GM12873 (cell line): ENCODE results near the gene INSYN1.
A peak's percentile ranks its signal among the peaks of the same experiment; 100 is the strongest.

Experiments
- CTCF ChIP-seq: IDR thresholded peaks from 2 replicates; pipeline ENCODE4 v1.5.1; 2012; ENCODE audit warnings: low read depth, mild to moderate bottlenecking, moderate library complexity, low read length, control low read depth; ENCODE audit not compliant: insufficient read depth; ENCODE audit errors: missing control alignments

INSYN1 gene

GRCh38 chr15:73781038-73781925 lies 28.1 kb upstream of the INSYN1 start:
- peak; percentile 60 for TF ChIP-seq CTCF

- no peak for TF ChIP-seq CTCF
Observed at GRCh38 chr15:73779974-73780373, 26.8 kb upstream of the INSYN1 start.

GRCh38 chr15:73777741-73778140 lies 24.6 kb upstream of the INSYN1 start:
- TF ChIP-seq CTCF = no peak

GRCh38 chr15:73773428-73773827 lies 20.3 kb upstream of the INSYN1 start:
- TF ChIP-seq CTCF = no peak

DNA sequence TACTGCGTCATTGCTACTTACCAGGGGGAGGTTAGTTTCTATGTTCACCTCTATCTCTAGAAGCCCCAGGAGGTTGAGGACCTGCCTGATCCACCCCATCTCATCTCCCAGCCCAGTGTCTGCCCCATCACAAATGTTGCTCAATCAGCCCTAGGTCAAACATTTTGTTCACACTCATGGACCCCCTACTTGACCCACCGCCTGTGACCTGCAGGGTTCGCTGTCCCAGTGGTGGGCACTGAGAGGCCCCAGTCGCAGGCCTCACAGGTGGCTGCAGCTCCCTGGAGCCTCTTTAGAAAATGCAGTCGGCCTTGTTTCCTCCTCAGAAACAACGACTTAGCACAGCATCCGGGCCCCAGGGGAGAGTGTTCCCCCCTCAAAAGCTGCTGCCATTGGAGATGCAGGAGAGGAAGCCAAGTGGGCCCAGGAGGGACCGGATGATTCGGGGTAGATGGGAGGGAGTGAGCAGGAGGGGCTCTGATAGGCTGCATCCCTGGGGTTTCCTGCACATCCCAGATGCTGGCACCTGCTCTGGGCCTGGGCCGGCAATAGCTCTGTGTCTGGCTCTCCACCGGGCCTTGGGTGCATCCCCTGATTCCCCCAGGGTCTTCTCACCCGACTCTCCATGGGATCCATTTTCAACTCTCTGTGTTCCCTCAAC lies 18.4 kb upstream of the INSYN1 start:
- no peak for TF ChIP-seq CTCF

- TF ChIP-seq CTCF = no peak
Observed at GRCh38 chr15:73770050-73770449, 16.9 kb upstream of the INSYN1 start.

DNA sequence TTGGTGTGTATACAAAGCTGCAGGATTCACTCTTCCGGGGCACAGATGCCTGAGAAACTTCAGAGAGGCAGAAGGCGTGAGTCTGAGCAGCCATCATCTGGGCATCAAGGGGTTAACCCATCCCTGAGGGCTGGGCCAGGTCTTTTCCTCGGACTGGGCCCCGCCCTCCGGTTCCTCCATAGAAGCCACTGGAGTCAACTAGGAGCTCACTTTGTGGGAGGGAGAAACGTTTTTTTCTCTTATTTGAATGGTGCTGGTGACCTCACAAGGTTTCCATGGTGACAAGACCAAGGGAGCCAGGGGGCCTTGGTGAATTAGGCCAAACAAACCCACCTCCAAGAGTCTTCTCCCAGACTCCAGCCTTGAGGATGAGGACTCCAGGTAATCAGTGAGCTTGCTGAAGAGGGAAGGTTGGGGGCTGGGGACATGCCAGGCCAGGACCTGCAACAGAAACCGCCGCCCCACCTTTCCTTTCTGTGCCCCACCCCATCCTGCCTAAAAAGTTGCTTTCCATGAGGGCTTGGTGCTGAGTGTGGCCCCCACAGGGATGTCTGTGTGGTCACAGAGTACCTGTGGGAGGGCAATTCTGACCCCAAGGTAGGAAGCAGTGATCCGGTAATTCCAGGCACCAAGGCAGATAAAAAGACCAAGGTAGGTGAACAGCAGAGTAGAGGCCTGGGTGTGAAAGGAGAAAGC lies 14.8 kb upstream of the INSYN1 start:
- TF ChIP-seq CTCF = no peak
